ENCODE measurements around the gene FILIP1L. TPM values are rescaled to one million over a fixed set of nuclear protein-coding genes. Genes with fewer than 3 reads are reported as not detected.

FILIP1L gene
- total RNA-seq, 3 donors from 2014 or later = 8.9 to 37.0 (median 17.1) TPM

GRCh38 chr3:99869621-99870020 lies 244.7 kb downstream of the FILIP1L start:
- TF ChIP-seq, protein P1, sequence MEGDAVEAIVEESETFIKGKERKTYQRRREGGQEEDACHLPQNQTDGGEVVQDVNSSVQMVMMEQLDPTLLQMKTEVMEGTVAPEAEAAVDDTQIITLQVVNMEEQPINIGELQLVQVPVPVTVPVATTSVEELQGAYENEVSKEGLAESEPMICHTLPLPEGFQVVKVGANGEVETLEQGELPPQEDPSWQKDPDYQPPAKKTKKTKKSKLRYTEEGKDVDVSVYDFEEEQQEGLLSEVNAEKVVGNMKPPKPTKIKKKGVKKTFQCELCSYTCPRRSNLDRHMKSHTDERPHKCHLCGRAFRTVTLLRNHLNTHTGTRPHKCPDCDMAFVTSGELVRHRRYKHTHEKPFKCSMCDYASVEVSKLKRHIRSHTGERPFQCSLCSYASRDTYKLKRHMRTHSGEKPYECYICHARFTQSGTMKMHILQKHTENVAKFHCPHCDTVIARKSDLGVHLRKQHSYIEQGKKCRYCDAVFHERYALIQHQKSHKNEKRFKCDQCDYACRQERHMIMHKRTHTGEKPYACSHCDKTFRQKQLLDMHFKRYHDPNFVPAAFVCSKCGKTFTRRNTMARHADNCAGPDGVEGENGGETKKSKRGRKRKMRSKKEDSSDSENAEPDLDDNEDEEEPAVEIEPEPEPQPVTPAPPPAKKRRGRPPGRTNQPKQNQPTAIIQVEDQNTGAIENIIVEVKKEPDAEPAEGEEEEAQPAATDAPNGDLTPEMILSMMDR (IDR thresholded peaks at IDR 0.05) = no peak
- DNase-seq = no peak
- intact Hi-C loops (cut with DNase I, micrococcal nuclease) = loop anchor here in 1 of 2 donors (10.0 kb wide), 1 partner anchor 55 kb away; no protein-coding TSS in a partner anchor

GRCh38 chr3:99868311-99868646 lies 246.0 kb downstream of the FILIP1L start:
- no peak overlapping the region for H3K4me3 ChIP-seq
- TF ChIP-seq, protein P1 (IDR thresholded peaks at IDR 0.05) = no peak
- no peaks in the 10 kb centered on the region for H3K9me3 ChIP-seq
- H3K4me1 ChIP-seq (ENCODE audit: low read depth) = peaks cover 18% of the 10 kb centered on the region
- intact Hi-C loops (cut with DNase I, micrococcal nuclease) = no loop called here
- DNase-seq (peak in 1 of 3 donors; percentile 31), ATAC-seq (no peak)
- no peaks in the 10 kb centered on the region for H3K36me3 ChIP-seq (ENCODE audit: low read depth)

More at GRCh38 chr3:99869621-99870020, 244.7 kb downstream of the FILIP1L start:
- no peaks in the 10 kb centered on the region for H3K36me3 ChIP-seq (ENCODE audit: low read depth)
- no peaks in the 10 kb centered on the region for H3K9me3 ChIP-seq
- ATAC-seq = no peak
- peaks cover 18% of the 10 kb centered on the region for H3K4me1 ChIP-seq (ENCODE audit: low read depth)
- no peak overlapping the region for H3K4me3 ChIP-seq

DNA sequence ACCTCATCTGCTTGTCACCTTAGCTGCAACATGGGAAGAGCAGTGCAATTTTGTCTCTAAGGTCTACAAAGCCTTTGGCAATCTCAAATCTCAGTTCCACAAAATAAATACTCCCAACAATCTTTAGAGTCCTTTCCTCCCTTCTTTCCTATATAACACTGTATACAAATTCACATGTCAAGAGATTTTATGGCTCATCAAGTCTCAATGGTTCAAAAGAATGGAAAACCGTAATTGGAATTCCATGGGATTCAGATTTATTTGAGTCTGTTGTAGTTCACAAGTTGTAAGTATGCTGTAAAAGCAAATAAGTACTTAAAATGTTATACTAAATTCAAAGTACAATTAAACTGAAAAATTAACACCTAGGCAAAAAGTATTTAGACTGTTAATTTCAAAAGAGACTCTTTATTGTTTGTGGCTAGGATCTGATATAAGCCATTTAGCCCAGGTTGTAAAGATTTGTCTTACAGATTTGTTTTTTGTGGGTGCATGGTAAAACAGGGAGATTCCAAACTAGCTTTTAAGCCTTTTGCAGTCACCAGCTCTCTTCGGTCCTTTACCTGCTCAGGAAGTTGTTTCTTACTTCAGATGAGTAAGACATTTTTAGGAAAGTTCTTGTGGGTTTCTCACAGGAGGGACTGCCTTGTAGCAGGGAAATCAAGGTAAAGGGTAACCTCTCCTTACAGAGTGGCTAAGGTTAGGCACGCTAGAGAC lies 246.5 kb downstream of the FILIP1L start:
- ATAC-seq (no peak), DNase-seq (no peak)
- intact Hi-C loops (cut with DNase I, micrococcal nuclease) = no loop called here
- no peaks in the 10 kb centered on the region for H3K36me3 ChIP-seq (ENCODE audit: low read depth)
- TF ChIP-seq, protein P1 (IDR thresholded peaks at IDR 0.05) = no peak
- H3K4me1 ChIP-seq (ENCODE audit: low read depth) = peaks cover 18% of the 10 kb centered on the region
- H3K9me3 ChIP-seq = no peaks in the 10 kb centered on the region
- no peak overlapping the region for H3K4me3 ChIP-seq

GRCh38 chr3:99866261-99866761 lies 248.0 kb downstream of the FILIP1L start:
- Histone ChIP-seq H3K9me3 (no peaks in the 10 kb centered on the region), H3K4me3 (no peak overlapping the region), H3K4me1 (ENCODE audit: low read depth) (peaks cover 14% of the 10 kb centered on the region), H3K36me3 (ENCODE audit: low read depth) (no peaks in the 10 kb centered on the region)
- intact Hi-C loops (cut with DNase I, micrococcal nuclease) = no loop called here
- DNase-seq (no peak), ATAC-seq (peak; percentile 47)
- TF ChIP-seq, protein P1 (IDR thresholded peaks at IDR 0.05) = no peak

DNA sequence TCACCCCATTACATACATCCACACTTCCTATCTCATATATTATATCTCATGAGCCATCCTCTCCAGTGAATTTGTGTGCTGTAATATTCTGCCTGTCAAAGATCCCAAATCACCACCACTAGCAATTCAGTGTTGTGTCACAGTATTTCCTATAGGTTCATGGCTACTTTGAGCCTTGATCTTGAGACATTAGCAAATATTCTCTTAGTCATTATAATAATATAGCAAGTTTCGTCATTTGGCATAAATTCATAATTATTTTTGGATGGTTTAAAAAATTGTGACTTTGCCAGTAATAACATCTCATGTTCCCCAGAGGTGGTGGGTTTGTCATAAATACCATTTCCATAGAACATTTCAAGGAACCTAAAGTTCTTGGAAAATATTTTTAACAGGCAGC lies 249.0 kb downstream of the FILIP1L start:
- intact Hi-C loops (cut with DNase I, micrococcal nuclease) = no loop called here
- H3K9me3 ChIP-seq = no peaks in the 10 kb centered on the region
- peaks cover 9% of the 10 kb centered on the region for H3K4me1 ChIP-seq (ENCODE audit: low read depth)
- DNase-seq = no peak
- TF ChIP-seq, protein P1 (IDR thresholded peaks at IDR 0.05) = no peak
- ATAC-seq = no peak
- H3K36me3 ChIP-seq (ENCODE audit: low read depth) = no peaks in the 10 kb centered on the region
- H3K4me3 ChIP-seq = no peak overlapping the region
